GM18508 (cell line): ENCODE results near the gene CLIC5.

Experiments
- ATAC-seq: cut with Tn5 transposase; IDR thresholded peaks from one replicate; pipeline ENCODE4 v1.9.1; 2021; ENCODE audit warnings: moderate number of reproducible peaks; ENCODE audit not compliant: insufficient read depth, unreplicated experiment

The CLIC5 gene

DNA sequence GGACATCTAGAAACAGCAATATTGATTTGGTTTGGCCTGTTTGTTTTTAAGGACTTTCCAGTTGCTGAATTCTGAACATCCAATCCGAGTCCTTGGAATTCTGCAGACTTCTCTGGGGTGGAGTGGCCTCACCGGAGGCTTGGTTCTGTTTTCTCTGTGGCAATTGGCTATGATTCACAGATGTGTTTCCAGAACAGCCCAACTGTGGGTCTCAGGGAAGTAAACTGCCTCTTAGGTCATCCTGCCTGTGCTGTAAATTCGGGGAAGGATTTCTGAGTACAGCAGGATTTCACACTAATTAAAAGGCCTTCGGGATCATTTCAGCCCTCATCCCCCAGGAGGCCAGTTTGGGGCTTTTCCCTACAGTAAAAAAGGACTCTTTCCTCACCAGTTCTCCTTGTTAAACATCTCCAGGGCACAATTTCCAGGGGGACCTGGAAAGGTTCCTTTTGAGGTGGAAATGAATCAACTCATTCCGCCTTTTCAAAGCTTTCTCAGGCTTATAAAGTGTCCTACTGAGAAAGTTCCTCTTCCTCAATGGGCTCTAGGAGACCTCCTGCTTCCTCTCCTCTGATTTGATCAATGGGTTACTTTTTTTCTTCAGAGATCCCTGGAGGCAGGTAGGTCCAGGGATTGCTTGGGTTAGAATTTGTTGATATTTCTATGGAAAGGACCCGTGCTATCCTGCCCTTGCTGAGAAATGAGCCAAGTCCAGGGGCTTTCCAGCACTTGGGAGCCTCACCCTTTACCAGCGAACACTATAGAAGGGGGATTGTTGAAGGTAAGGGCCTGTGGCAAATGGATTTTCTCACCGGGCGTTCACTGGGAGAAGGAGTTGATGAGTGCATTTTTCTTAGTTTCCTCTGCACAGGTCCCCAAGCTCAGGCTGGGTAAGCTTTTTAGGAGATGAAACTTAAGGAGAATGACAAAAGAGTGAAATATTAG is 114.6 kb downstream of the CLIC5 start:
- no peak for ATAC-seq

DNA sequence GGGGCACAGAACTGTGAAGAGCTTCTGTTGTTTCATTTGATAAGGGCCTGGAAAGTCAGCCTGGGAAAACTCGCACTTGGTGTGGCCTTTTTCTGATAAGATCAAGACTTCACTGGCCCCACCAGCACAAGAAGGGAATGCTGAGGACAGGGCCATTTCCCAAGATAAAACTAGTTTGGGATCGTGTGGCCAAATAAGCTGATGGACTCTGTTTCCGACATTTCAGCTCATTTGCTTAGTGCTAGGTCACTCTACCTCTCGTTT is 116.0 kb downstream of the CLIC5 start:
- ATAC-seq, result no peak

DNA sequence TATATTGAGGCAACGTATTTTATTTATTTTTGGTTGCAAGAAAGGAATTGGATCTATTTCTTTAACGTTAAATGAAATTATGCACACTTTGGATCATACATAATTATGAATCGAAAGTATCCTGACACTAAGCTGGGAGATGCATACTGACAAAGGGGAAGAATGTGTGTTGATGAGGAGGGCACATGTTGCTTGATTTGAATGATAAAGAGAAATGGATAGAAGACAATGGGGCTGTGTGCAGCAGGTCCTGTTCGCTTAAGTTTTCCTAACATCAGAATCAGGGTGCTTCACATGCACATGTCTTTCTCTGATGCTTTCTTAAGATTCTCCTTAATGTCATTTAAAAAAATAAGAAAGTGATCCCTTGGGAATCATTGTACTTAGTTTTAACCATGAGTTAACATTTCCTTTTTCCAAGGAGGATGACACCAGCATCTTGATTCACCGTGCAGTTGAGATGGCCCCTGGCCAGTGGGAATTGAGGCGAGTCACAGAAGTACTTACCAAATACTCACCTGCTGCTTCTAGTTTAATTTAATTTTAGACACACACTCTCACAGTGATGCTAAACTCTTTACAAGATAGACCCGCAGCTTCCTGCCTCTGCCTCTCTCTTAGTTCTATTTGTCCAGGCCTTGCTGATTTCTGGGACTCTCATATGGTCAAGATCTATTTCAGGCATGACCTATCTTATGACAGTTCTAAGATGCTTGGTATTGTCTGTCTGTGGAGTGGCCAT is 116.5 kb downstream of the CLIC5 start:
- no peak for ATAC-seq

DNA sequence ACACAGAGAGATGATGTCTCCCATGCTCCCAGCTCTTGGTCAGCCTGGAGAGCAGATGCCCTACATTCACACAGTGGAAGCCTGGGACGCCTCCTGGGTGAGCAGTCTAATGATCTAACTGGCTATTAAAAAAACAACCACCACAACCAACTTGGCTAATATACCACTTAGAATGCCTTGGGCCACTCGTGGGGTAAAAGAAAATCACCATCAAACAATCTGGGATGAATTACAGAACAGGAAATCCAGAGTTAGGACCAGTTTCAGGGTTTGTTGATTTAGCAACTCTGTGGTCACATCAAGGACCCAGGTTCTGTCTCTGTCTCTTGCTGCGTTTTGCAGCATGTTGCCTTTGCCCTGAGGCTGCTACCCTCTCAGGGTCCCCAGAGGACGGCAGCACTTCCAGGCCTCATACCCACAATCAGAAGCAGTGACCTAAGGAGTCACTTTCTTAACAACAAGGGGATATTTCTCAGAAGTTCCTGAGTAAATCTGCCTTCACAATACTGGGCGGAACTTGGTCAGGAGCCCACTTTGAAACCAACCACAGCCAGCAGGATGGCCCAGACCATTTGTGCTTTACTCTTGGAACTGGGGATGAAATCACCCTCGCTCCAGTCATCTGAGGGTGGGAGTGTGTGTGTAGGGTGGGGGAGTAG is 118.7 kb downstream of the CLIC5 start:
- ATAC-seq, result no peak

DNA sequence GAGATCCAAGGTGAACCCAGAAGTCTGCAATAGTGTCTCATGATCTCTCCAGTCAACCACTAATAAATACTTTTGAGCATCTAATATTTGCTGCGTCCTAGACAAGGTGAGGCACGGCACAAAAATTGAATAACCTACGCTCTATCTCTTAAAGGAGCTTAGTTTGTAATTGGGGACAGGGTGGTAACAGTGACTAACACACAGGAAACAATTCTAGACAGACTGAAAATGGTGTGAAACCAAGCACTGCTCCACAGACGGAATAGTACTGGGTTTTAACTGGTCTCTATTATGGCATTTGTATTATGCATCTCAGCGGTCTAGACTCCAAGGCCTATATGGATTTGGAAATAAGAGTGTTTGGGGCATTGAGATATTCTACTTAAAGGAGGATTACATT is 120.1 kb downstream of the CLIC5 start:
- no peak for ATAC-seq

DNA sequence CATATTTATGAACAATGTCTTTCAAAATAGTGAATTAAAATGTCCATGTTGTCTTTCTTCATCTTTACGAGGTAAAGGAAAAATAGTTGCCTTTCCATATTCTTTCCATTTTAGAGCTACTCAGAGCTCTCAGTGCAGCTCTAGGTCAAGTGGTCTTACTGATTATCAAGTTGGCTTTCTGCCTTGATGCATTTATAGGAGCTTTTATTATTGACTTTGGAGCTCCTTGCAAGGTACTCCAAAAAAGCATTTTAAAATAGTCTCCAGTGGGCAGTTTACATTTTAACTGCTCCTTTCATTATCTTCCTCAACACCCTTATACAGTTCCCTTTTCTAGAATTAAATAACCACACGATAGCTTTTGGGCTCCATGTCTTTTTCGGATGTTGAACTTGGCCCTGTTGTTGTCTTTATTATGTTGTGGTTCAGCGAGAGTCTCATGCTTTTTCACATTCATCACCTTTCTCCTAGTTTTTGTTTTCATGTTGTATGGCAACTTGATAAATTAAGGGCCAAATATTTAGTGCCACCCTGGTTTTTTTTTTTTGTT is 122.9 kb downstream of the CLIC5 start:
- ATAC-seq, result no peak

DNA sequence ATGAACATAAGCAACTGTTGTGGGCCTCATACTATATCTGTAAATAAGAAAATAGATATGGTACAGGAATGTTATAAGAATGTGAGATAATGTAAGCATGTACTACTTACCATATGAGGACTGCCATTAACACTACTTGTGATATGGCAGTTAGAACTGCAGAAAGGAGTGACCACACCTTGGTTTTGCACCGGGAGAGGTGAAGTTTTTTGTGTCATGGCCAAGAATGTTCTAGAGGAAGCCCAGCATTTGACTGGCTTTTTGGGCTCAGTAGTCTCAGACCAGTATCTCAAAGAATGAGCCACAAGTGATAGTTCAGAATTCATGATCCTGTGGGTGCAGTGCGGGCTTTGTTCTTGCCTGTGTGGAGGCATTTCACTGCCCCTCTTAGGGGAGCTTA is 123.5 kb downstream of the CLIC5 start:
- no peak for ATAC-seq

DNA sequence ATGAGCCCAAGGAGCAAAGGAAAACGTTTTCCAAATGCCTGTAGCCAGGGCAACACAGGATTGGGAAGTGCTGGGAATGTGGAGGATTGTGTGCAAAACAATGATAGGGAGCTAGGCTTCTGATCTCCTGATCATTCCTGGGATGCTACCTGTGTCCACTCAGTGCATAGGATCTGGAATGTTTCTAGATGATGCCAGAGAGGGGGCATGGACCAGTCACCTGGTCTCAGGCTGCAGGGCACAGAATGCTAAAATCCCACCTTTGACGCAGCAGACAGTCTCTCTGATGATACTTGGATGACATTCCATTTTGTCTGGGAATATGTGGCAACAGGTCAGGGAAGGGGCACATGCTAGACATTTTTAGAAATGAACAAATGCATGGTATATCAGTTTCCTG is 128.9 kb downstream of the CLIC5 start:
- no peak for ATAC-seq

DNA sequence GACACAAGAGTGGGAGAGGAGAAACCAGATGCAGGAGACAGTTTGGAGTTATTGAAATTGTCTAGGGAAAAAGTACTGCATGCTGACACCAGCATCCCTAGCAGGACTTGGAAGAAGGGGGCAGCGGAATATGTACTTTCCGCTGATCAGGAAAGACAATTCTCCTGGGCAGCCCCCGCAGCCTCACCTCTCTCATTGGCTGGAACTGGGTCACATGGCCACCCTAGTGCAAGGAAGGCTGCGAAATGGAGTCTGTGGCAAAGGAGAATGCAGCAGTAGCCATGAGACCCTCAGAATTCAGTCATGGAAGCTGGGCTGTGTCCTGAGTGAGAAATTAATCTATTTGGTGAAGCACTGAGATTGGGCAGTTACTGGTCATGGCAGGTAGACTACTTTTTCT is 131.3 kb downstream of the CLIC5 start:
- no peak for ATAC-seq

DNA sequence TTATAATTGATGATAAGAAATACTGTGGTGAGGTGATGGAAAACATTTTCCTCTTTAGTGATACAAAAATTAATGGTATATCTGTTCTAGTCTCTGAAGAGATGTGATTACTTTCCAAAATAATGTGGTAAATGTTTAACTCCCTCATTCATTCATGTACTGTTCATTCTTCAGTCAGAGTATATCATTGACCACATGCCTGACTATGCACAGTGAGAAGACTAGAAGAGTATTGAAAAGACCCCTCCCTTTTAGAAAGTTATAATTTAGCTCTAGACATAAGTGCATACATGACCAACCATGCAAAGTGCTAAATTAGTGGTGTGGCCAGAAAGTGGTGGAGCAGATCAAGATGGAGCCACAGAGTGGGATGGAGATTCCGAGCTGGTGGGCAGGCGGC is 133.0 kb downstream of the CLIC5 start:
- no peak for ATAC-seq

DNA sequence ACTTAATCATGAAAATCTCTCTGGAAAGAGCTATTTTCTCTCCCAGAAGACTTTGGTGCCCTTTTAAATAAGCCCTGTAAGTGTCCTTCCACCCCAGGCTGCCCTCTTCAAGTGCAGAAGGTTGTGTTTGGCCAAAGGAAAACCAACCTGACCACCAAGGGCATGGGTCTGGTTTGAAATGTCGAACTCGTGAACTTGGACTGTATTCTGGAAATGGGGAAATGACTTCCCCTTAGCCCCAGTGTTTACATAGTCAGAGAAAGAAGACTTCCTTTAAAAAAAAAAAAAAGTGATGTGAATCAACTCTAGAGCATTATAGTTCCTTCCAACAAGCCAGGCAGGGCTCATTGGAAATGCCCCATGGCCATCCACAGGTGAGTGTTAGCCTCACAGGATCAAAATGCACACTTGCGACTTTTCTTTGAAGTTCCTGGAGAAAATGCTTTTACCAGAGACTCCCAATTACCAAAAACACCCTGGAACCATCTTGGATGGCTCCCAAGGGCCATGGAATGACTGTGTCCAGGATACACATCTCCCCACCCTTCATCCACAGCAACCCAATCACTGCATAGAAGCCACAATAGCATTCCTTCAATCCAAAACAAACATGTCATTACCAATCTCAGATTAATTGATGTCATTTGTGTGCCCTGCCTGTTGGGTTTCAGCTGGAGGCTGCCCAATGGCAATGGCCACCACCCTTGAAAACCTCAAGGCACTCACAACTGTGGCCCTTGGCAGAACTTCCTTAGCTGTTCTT is 133.8 kb downstream of the CLIC5 start:
- ATAC-seq, result no peak

DNA sequence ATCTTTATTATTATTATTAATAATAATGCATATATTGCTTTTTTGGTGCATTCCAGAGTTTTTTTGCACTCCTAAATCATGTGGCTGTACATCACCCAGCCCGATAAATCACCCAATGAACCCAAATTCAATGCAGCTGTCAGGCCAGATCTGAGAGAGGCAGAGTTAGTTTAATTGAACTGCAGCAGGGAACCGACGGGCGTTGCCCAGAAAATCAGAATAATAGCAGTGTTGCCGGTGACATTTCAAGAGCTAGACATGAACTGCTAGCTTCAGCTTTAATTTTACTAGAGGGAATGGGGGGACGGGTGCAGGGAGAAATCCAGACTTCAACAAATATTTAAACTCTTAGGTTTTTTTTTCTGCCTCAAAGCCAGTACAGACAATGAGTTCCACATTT is 135.0 kb downstream of the CLIC5 start:
- no peak for ATAC-seq

DNA sequence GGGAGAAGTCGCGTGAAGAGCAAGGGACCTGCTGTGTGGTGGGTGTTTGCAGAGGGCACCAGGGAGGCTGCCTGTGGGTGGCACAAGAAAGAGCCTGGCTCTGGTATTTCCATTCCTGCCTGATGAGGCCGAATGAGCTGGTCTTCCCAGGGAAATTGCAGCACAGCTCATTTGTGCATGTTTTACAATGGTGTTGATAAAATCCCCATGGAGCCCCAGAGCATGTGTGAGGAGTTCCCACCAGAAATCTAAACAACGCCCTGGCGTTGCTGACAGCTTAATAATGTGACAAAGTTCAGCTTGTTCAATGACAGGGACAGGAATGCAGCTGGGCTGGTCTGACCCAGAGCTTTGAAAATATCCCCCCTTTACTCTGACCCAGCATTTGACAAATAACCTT is 135.5 kb downstream of the CLIC5 start:
- no peak for ATAC-seq

DNA sequence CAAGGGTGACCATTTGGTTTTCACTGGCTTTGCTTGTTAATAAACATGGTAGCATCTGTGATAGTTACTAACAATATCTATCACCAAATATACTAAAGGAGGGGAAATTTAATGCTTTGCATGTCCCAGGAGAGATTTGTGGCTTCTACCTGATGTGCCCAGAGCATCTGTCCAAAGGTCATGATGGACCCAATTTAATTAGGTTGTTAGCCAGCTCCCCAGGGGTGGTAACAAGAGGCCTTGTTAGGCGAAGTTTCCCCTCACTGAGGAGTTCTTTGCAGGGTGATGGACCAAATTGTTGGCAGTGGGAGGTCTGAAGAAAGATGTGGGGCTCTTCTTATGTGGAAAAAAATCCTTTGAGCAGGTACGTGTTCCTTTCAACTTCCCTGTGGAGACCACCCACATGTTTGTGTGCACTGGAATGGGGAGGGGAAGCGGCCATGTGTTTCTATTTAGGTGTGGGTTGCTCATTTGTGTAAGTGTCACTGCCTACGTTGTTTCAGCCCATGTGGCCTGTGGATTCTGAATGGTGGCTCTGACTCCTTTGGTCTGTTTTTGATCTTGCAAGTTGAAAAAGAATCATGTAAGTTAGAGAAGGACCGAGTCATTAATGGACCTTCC is 137.6 kb downstream of the CLIC5 start:
- ATAC-seq, result no peak

DNA sequence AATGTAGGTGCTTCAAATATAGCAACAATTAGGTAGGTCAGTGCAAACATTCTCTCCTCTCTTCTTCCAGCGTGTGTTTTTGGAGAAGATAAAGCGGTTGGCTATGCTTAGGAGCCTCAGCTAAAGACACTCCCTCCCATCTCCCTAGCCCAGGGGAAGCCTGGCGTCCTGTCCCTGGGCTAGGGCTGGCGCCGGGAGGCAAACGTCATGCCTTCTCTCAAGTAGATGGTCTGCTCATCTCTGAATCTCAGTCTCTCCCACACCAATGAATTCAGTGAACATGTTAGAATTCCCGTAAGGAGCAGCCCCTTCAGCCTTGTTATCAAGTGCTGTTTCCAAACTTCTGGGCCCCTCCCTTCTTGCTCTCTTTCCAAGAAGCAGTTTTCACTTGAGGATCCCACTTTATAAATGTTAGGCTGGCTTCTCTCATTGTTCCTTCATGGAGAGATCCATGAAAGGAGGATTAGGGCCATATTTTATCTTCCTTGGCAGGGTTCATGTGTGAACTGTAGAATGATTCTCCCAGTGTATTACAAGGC is 142.8 kb downstream of the CLIC5 start:
- ATAC-seq, result no peak

DNA sequence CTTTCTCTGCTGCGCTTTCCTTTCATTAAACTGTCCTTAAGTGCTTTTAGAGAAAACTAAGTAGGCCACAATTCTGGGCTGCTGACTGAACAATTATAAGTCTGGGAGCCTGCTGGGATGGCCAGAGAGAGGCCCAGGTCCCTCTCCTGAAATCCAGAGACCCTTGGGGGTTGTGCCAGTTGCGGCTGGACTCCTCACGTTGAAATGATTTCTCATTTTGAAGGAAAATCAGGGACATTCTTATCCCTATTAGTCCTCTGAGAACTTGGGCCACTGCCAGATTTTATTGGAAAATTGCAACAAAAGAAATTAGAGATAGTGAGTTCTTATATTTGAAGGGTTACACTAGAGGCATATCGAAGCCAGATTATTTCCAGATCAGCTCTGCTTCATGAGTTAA is 145.1 kb downstream of the CLIC5 start:
- ATAC-seq, result no peak

DNA sequence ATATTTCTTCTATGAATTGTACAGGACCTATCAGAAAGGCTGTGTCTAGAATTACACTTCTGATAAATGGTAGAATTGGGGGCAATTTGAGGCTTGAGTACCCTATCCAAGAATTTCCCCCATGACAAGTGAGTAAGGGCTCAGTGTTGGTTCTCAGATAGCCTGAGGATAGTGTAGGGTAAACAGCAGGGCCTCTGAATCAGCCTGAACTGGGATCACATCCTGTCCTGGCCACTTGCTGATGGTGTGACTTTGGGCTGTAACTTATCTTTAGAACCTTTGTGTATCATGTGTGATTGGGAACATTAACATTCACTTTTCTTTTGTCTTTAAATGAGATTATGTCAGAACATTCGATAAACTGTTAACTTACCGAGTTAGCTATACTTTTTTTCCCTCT is 151.0 kb downstream of the CLIC5 start:
- ATAC-seq, result no peak

DNA sequence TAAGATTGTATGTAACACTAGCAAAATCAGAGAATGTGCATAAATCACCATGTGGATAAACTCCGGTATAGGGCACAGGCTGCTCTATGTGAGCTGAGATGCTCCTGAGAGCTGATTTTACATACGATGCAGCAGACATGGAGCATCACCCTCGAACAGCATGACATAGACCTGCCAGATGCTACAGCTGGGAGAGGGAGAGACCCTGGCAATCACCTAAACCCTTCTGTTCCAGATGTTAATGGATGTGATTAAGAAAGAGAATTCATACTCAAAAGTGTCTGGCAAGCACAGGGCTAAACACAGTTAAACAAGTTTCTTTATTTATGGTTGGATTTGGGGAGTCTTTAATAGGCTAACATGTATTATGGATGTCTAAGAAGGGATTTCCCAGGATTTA is 157.0 kb downstream of the CLIC5 start:
- ATAC-seq, result no peak

DNA sequence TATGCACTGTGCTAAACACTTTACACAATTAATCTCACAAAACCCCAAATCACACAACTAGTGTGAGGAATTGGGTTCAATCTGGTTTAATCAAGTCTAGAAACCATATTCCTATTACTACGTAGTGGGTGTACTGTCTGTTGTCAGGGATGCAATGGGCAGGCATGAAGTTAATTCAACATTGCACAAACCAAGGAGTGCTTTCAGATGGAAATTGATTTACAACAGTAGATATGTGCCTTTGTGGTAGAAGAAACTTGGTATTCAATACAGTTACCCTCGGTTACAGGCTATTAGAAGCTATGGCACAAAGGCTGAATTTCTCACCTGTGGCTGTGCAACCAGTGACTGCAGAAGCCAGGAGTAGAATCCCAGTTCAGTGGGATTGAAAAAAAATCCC is 157.8 kb downstream of the CLIC5 start:
- no peak for ATAC-seq
